Measurements from ENCODE around the gene TUBB6.

Gene TUBB6

GRCh38 chr18:12329125-12329698, 21.2 kb downstream of the TUBB6 start:
- Mint-ChIP-seq H3K9me3 (no peaks in the 10 kb centered on the region), H3K27ac (no peak overlapping the region), H3K36me3 (peaks cover 28% of the 10 kb centered on the region), H3K4me3 (no peak overlapping the region), H3K4me1 (no peaks in the 10 kb centered on the region), H3K27me3 (no peaks in the 10 kb centered on the region)
- ATAC-seq (ENCODE audit: low read depth) (no peak), DNase-seq (ENCODE audit: low spot score in 2 of 2) (no peak)

GRCh38 chr18:12330766-12331165, 22.7 kb downstream of the TUBB6 start:
- DNase-seq (ENCODE audit: low spot score in 2 of 2): no peak
- H3K9me3 Mint-ChIP-seq: no peaks in the 10 kb centered on the region
- H3K27ac Mint-ChIP-seq: no peak overlapping the region
- no peaks in the 10 kb centered on the region for H3K4me1 Mint-ChIP-seq
- peaks cover 33% of the 10 kb centered on the region for H3K36me3 Mint-ChIP-seq
- H3K27me3 Mint-ChIP-seq: no peaks in the 10 kb centered on the region
- ATAC-seq (ENCODE audit: low read depth): no peak
- H3K4me3 Mint-ChIP-seq: no peak overlapping the region

DNA sequence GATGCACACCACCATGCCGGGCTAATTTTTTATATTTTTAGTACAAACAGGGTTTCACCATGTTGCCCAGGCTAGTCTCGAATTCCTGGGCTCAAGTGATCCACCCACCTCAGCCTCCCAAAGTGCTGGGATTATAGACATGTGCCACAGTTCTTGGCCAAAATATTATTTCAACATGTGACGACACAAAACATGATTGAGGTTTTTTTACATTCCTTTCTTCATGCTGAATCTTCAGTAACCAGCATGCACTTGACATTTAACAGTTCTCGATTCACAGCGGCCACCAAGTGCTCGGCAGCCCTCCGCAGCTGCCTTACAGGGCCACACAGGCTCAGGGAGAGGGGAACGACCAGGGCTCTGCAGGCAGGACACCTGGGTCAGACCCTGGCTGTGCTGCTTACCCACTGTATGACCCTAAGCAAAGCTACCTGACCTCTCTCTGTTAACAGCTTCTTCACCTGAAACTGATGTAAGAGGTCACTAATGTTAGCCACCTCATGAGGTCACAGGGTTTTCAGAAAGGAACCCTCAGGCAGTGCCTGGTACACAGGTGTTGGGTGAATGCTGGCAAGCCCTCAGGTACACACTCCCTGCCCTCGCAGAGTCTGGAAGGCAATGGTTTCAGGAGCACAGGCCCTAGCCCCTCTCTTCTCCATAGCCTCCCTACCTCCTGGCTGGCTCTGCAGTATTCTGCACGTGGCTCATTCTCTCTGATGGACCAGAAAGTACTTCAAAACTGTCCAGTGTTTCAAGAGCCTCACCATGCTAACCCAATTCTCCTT, 25.7 kb downstream of the TUBB6 start:
- Mint-ChIP-seq H3K4me3 (no peak overlapping the region), H3K4me1 (no peaks in the 10 kb centered on the region), H3K36me3 (peaks cover 36% of the 10 kb centered on the region), H3K27ac (peak overlapping the region; percentile 4), H3K9me3 (no peaks in the 10 kb centered on the region), H3K27me3 (no peaks in the 10 kb centered on the region)
- DNase-seq (ENCODE audit: low spot score in 2 of 2) (no peak), ATAC-seq (ENCODE audit: low read depth) (no peak)

DNA sequence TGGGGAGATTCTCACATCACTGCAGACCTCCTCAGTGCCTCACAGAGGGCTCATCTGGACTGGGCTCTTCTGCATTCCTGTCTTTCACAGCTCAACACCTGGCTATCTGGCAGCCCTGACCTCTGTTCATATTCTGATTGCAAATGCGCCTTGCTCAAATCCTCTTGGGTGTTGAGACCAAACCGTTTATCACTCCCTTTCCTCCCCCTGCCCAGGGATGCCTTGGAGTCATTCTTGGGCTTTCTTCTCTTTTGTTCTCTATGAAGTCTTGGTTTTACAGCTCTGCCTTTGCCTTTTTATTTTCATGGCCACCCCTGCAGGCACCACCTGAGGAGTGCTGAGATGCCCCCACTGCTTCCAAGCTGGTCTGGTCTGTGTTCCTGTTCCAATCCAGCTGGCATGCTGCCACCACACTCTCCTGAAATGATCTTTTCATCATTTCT, 26.3 kb downstream of the TUBB6 start:
- Mint-ChIP-seq H3K27me3 (no peaks in the 10 kb centered on the region), H3K36me3 (peaks cover 36% of the 10 kb centered on the region), H3K27ac (peak overlapping the region; percentile 4), H3K4me1 (no peaks in the 10 kb centered on the region), H3K4me3 (no peak overlapping the region), H3K9me3 (no peaks in the 10 kb centered on the region)
- DNase-seq (ENCODE audit: low spot score in 2 of 2) (no peak), ATAC-seq (ENCODE audit: low read depth) (no peak)

DNA sequence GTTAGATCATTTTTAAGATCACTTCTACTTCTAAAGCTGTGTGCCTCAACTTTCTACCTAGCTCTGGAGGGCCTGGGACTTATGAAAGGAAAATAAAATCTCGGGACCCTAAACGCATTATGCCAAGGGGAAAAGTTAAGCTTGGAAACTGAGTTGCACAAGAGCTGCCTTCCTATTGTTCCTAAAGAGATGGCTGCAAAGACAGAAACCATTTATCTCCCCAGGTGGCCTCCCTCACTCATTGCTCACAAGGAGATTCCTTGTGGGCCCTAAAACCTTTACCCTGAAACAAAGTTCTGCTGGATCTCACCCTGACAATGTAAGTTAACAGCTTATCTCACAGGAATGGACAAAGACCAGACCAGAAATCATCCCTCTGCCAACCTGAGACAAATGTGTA, 26.8 kb downstream of the TUBB6 start:
- Mint-ChIP-seq H3K4me1 (no peaks in the 10 kb centered on the region), H3K9me3 (no peaks in the 10 kb centered on the region), H3K4me3 (no peak overlapping the region), H3K27me3 (no peaks in the 10 kb centered on the region), H3K36me3 (peaks cover 32% of the 10 kb centered on the region), H3K27ac (no peak overlapping the region)
- DNase-seq (ENCODE audit: low spot score in 2 of 2) (no peak), ATAC-seq (ENCODE audit: low read depth) (no peak)

DNA sequence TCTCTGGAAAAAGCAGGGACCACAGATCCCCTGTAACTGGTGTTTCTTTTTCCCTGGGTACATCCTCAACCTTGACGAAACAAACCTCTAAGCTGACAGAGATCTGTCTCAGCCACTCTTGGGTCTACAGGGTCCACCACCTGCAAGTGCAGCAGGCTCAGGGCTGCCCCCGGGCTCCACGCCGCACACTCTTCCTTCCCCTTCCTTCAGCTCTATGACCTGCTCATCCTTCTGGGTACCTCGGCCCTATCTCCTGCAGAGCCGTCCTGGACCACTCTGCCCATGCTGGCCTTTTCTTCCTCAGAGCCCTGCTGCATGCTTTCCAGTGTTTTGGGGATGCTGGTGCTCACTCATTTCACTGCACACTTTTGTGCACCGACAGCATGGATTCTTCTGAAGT, 27.5 kb downstream of the TUBB6 start:
- Mint-ChIP-seq H3K4me1 (no peaks in the 10 kb centered on the region), H3K27ac (no peak overlapping the region), H3K36me3 (peaks cover 35% of the 10 kb centered on the region), H3K4me3 (no peak overlapping the region), H3K27me3 (no peaks in the 10 kb centered on the region), H3K9me3 (no peaks in the 10 kb centered on the region)
- ATAC-seq (ENCODE audit: low read depth) (no peak), DNase-seq (ENCODE audit: low spot score in 2 of 2) (no peak)

- Mint-ChIP-seq H3K9me3 (no peaks in the 10 kb centered on the region), H3K27me3 (no peaks in the 10 kb centered on the region), H3K4me3 (no peak overlapping the region), H3K27ac (no peak overlapping the region), H3K4me1 (no peaks in the 10 kb centered on the region), H3K36me3 (peaks cover 33% of the 10 kb centered on the region)
- ATAC-seq (ENCODE audit: low read depth) (no peak), DNase-seq (ENCODE audit: low spot score in 2 of 2) (no peak)
Observed at GRCh38 chr18:12336171-12336613, 28.2 kb downstream of the TUBB6 start.

DNA sequence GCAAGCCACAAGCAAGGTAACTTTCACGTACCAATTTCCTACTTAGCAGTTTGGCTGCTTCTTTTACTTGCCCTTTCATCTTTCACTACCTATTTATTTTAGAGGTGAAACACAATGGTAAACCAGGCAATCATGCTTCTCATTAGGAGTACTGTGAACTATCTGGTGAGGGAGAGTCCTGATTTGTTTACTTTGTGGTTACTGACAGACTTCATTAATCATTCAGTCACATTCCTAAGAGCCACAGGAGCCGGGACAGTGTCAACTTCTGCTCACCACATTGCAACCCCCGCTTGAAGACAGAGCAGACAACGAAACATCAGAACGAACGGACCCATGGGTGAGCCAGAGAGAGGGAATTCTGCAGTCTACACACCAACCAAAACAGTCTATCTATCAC, 28.8 kb downstream of the TUBB6 start:
- no peaks in the 10 kb centered on the region for H3K27me3 Mint-ChIP-seq
- DNase-seq (ENCODE audit: low spot score in 2 of 2) (no peak), ATAC-seq (ENCODE audit: low read depth) (no peak)
- no peak overlapping the region for H3K4me3 Mint-ChIP-seq
- H3K4me1 Mint-ChIP-seq: no peaks in the 10 kb centered on the region
- H3K9me3 Mint-ChIP-seq: no peaks in the 10 kb centered on the region
- H3K27ac Mint-ChIP-seq: no peak overlapping the region
- H3K36me3 Mint-ChIP-seq: peaks cover 35% of the 10 kb centered on the region

GRCh38 chr18:12338382-12338781, 30.3 kb downstream of the TUBB6 start:
- H3K27ac Mint-ChIP-seq: no peak overlapping the region
- peaks cover 46% of the 10 kb centered on the region for H3K36me3 Mint-ChIP-seq
- H3K9me3 Mint-ChIP-seq: no peaks in the 10 kb centered on the region
- H3K4me1 Mint-ChIP-seq: no peaks in the 10 kb centered on the region
- ATAC-seq (ENCODE audit: low read depth): no peak
- DNase-seq (ENCODE audit: low spot score in 2 of 2): no peak
- no peaks in the 10 kb centered on the region for H3K27me3 Mint-ChIP-seq
- H3K4me3 Mint-ChIP-seq: no peak overlapping the region

- no peaks in the 10 kb centered on the region for H3K9me3 Mint-ChIP-seq
- H3K36me3 Mint-ChIP-seq: peaks cover 41% of the 10 kb centered on the region
Observed at GRCh38 chr18:12340945-12341660, 33.1 kb downstream of the TUBB6 start.

DNA sequence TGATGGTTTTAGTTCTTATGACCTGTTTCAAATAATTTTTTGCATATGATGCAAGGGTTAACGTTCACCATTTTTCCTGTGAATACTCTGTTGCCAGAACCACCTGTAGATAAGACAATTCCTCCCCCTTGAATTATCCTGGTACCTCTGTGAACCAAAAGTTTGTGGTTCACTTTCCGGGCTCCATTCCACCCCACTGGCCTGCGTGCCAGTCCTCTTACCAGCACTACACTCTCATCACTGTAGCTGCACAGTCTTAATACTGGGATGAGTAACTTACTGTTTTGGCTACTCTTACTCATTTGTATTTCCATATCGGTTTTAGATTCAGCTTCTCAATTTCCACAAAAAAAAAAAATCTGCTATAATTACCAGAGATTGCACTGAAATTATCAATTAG, 34.6 kb downstream of the TUBB6 start:
- no peaks in the 10 kb centered on the region for H3K9me3 Mint-ChIP-seq
- H3K36me3 Mint-ChIP-seq: peaks cover 43% of the 10 kb centered on the region
- no peak overlapping the region for H3K27ac Mint-ChIP-seq
- H3K27me3 Mint-ChIP-seq: no peaks in the 10 kb centered on the region
- no peak for DNase-seq (ENCODE audit: low spot score in 2 of 2)
- ATAC-seq (ENCODE audit: low read depth): no peak
- H3K4me1 Mint-ChIP-seq: no peaks in the 10 kb centered on the region
- H3K4me3 Mint-ChIP-seq: no peak overlapping the region

More at GRCh38 chr18:12340945-12341660, 33.1 kb downstream of the TUBB6 start:
- no peak overlapping the region for H3K27ac Mint-ChIP-seq
- H3K4me1 Mint-ChIP-seq: no peaks in the 10 kb centered on the region
- DNase-seq (ENCODE audit: low spot score in 2 of 2): no peak
- no peak overlapping the region for H3K4me3 Mint-ChIP-seq
- no peak for ATAC-seq (ENCODE audit: low read depth)
- H3K27me3 Mint-ChIP-seq: no peaks in the 10 kb centered on the region

- no peak overlapping the region for H3K4me3 Mint-ChIP-seq
- H3K9me3 Mint-ChIP-seq: no peaks in the 10 kb centered on the region
- peak overlapping the region; percentile 14 for H3K27ac Mint-ChIP-seq
- H3K27me3 Mint-ChIP-seq: no peaks in the 10 kb centered on the region
- DNase-seq (ENCODE audit: low spot score in 2 of 2) (no peak), ATAC-seq (ENCODE audit: low read depth) (no peak)
- peaks cover 46% of the 10 kb centered on the region for H3K36me3 Mint-ChIP-seq
- H3K4me1 Mint-ChIP-seq: no peaks in the 10 kb centered on the region
Observed at GRCh38 chr18:12345491-12346239, 37.6 kb downstream of the TUBB6 start.

DNA sequence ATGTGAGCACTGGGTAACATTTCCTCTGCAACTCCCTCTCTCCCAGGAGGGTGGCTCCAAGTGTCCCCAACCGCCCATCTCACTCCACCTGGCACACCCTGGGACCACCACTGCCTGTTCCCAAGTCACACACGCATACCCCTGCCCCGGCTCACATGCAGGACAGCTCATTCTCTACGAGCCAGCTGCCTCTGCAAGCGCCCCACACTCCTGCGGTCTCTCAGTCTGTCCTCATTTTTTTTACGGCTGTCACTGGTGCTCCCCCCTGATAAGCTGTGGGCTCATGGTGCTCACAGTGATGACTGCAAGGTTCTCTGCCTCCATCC, 38.2 kb downstream of the TUBB6 start:
- Mint-ChIP-seq H3K27me3 (no peaks in the 10 kb centered on the region), H3K27ac (peak overlapping the region; percentile 14), H3K36me3 (peaks cover 49% of the 10 kb centered on the region), H3K4me3 (no peak overlapping the region), H3K4me1 (no peaks in the 10 kb centered on the region), H3K9me3 (no peaks in the 10 kb centered on the region)
- no peak for DNase-seq (ENCODE audit: low spot score in 2 of 2)
- no peak for ATAC-seq (ENCODE audit: low read depth)

DNA sequence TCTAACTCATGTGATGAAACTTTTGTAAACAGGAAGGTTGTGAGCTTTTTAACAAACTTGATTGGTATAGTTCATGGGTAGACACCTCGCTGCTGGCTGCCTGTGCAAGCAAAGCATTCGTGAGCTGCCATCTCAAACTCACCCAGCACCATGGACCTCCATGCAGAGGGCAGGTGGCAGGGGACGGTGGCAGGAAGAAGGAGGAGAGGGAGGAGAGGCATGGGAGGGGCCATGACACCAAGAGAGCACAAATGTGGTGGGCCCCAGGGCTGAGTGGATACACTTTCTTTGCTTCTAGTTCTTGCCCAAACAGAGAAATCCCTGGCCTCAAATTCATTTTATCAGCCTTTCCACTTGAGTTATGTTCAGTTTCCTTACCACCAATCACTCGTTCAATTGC, 39.9 kb downstream of the TUBB6 start:
- H3K4me3 Mint-ChIP-seq: no peak overlapping the region
- H3K27ac Mint-ChIP-seq: peak overlapping the region; percentile 68
- no peaks in the 10 kb centered on the region for H3K9me3 Mint-ChIP-seq
- peaks cover 41% of the 10 kb centered on the region for H3K36me3 Mint-ChIP-seq
- no peaks in the 10 kb centered on the region for H3K4me1 Mint-ChIP-seq
- H3K27me3 Mint-ChIP-seq: no peaks in the 10 kb centered on the region
- DNase-seq (ENCODE audit: low spot score in 2 of 2): no peak
- no peak for ATAC-seq (ENCODE audit: low read depth)
